GM10266 (cell line): ENCODE results near the gene LMO1.

Experiments used
- DNase-seq: peaks from one replicate; pipeline ENCODE4 v3.0.0; 2012; ENCODE audit errors: extremely low spot score
- CTCF ChIP-seq: IDR thresholded peaks from 2 replicates; pipeline ENCODE4 v1.5.1; 2012; ENCODE audit warnings: mild to moderate bottlenecking, low read depth; ENCODE audit not compliant: control insufficient read depth, insufficient read depth; ENCODE audit errors: missing control alignments

The LMO1 gene

GRCh38 chr11:8301622-8302021, 37.9 kb upstream of the LMO1 start:
- TF ChIP-seq CTCF = no peak
- DNase-seq = no peak

- DNase-seq = no peak
- no peak for TF ChIP-seq CTCF
Observed at GRCh38 chr11:8298801-8299786, 35.4 kb upstream of the LMO1 start.

GRCh38 chr11:8297781-8298440, 34.2 kb upstream of the LMO1 start:
- no peak for DNase-seq
- TF ChIP-seq CTCF = no peak

- no peak for TF ChIP-seq CTCF
- DNase-seq = no peak
Observed at GRCh38 chr11:8296872-8297271, 33.2 kb upstream of the LMO1 start.

- no peak for TF ChIP-seq CTCF
- DNase-seq = no peak
Observed at GRCh38 chr11:8296038-8296649, 32.5 kb upstream of the LMO1 start.

GRCh38 chr11:8294251-8294935, 30.7 kb upstream of the LMO1 start:
- no peak for TF ChIP-seq CTCF
- no peak for DNase-seq
